Stimulated activated CD8-positive, alpha-beta memory T cell treated with anti-CD3 and anti-CD28 coated beads, Interleukin-15, amount 100 ng/mL, for 4 hours (primary cell): ENCODE data around the gene CBLC.

Experiments used
- DNase-seq, 2 donors: peaks; one replicate each; pipeline ENCODE4 v3.0.0-alpha.2; 2020; ENCODE audit warnings: low read depth in 2 of 2

CBLC gene

DNA sequence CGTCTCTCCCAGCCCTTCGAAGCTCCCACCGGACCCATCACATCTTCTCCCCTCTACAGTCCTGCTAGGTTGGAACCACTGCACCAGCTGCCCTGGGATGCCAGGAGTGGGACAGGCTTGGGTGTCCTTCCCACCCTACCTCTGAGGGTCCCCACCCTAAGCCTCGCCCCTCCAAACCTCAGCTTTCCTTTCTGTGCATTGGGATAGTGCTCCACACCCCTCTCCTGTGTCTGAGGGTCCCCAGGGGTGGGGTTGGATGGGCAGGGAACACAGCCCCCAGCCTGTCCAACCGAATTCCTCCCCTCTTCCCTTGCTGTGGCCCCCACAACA, 31.1 kb upstream of the CBLC start:
- DNase-seq = no peak

DNA sequence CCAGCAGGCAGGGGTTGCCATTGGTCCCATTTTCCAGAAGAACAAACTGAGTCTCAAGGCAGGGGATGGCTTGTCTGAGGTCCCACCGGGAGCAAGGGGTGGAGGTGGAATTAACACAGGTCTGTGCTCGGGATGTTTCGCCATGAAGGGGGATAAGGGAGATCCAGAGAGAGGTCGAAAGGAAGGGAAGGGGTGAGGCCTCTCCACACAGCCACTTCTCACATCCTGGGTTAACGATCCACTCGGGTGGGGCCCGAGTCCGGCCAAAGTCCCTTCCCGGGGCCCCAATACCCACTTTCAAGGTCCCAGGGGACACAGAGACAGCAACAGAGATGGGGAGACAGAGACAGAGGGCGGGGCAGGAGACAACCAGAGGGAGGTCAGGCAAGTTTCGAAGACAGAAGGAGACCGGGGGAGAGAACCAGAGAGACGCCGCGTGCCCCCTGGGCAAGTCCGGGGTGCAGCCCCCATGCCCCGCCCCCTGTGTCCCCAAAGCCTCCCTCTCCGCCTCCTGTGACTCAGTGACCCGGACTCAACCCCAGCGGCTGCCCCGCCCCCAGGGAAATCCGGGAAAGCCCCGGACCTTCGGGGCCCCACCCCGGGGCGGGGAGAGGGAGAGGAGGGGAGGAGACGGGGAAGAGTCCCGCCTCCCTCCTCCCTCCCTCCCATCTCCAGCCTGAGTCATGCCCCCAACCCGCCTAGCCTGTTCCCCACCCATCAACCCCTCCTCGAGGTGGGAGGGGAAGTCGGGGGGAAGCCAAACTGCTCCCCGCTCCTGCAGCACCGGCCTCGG, 30.5 kb upstream of the CBLC start:
- DNase-seq = peak; percentile 87 to 91

DNA sequence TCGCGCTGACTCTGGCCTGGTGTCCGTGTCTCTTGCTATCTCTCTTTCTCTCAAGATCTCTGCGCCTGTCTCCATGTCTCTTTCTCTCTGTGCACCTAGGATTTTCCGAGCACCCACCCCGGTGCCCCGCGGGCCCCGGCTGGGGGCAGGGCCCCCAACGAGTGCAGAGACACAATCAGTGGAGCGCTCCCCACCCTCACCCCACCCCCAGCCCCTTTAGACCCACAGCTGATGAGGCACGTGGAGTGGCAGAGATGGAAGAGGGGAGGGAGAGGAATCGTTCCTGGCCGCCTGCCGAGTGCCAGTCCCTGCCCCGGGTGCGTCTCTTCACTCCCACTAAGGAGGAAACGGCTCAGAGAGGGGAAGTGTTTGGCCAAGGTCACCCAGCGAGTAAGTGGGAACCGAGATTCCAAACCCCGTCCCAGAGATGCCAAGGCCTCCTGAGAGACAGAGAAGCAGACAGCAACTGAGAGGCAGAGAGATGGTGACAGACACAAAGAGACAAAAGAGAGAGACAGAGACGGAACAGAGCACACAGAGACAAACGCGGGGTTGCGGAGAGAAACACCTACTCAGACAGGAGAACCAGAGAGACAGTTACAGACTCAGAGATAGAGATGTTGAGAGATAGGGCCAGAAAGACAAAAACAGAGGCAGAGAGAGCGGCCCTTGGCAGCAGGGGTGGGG, 29.8 kb upstream of the CBLC start:
- DNase-seq = no peak

DNA sequence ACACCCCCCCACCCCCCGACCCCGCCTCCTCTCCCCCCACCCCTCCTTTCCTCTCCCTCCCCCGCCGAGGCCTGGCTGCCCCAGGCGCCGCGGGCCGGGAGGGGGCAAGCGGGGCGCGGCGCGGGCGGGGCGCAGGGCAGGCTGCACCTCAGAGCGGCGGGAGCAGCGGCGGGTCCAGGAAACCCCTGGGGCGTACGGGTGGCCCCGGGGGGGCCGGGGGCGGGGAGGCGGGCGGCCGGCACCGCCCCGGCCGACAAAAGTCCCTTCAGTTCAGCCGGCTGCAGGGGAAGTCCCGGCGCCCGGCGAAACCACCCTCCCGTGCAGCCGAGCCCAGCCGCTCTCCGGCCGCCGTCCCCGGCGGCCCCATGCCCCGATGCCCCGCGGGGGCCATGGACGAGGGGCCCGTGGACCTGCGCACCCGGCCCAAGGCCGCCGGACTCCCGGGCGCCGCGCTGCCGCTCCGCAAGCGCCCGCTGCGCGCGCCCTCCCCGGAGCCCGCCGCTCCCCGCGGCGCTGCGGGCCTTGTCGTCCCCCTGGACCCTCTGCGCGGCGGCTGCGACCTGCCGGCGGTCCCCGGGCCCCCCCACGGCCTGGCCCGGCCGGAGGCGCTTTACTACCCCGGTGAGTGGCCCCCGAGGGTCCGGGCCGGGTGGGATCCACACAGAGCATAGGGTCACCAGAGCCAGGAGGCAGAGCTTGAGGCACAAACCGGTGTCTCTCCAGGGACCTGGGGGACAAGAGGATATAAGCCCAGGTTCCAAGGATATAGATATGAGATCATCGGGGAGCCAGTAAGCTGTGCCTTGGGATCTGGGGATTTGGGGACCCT, 29.1 kb upstream of the CBLC start, which contains the start of gene BCL3:
TSS of gene BCL3 (plus strand) at position 283 of the 829 bp plus-strand sequence. CDS start at position 366, 83 bp downstream.
- peak; percentile 22 to 64 for DNase-seq

DNA sequence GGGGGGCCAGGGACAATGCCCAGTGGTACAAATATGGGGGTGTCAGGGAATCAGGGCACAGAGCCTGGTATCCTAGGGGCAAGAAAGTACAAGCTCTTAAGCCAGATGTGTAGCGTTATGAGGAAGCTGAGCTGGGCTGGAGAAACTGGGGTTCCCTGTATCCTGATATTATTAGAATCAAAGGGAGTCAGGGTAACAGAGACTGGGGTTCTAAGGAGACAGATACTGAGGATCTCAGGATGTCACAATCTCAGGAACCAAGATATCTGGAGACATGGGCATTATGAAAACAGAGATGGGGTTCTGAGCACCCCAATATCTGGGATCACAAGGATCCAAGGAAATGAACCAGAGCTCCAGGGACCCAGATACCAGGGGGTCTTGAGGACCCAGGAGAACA, 28.4 kb upstream of the CBLC start:
- DNase-seq = no peak

DNA sequence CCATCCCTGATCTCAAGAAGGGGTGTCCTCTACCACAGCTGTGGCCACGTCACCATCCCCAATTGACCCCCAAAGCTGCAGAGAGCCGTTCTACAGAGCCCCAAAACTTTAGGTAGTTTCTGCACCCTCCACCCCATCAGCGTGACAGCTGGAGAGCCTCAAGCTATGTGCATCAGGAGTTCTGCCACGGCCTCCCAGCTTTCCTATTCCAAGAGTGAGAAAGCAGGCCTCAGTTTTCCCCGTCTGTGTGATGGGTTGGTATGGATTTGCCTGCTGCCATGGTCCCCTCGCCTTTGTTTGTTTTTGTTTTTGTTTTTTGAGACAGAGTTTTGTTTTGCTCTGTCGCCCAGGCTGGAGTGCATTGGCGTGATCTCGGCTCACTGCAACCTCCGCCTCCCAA, 27.7 kb upstream of the CBLC start:
- no peak for DNase-seq

DNA sequence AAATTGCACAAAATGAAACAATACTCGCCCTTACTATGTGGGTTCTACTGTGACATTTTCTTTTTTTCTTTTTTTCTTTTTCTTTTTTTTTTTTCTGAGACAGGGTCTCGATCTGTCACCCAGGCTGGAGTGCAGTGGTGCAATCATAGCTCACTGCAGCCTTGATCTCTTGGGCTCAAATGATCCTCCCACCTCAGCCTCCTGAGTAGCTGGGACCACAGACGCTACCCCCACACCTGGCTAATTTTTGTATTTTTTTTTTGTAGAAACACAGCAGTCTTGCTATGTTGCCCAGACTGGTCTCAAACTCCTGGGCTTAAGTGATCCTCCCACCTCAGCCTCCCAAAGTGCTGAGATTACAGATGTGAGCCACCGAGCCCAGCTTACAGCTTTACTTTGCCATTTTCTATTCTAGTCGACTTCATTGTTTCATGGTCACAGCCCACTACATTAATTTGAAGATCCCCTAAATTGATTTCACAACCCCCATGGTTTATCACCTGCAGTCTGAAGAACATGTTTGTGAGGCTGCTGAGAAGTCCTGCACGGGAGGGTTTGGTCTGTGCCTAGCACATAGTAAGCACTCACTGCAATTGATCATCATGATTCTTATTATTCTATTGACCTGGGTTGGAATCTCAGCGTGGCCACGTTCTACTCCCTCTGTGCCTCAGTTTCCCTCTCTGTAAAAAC, 25.4 kb upstream of the CBLC start:
- no peak for DNase-seq

DNA sequence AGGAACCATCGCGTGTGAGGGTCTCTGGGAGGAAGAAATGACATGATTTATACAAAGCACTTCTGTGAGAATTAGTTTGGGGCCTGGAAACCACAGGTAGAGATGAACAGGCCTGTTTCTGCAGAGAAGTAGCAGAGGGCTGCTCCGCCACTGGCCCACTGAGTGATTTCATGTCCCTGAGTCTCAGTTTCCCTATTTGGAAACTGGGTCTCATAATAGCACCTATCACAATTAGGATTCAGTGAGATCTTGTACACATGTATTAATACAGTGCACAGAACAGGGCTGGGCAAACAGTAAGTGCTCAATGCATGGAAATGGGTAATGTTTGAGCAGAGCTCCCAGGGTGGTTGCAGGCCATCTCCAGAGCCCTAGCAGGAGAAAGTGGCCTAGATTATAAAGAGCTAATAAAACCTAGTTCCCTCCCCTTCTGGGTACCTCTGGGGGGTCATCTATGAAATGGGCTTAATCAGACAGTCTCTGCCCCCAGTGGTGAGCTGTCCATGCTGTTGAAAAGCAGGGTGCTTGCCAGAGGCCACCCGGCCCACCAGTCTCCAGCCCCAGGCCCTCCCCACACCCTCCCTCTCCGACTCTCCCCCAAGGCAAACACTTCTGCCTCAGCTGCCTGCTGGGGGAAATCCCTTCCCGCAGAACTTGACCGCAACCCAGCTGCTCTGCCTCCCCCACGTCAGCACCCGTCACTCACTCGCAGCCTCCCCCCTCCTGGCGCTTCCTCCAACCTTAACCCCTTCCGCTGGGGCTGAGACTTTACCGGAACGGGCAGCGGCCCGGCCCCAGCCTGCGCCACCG, 24.7 kb upstream of the CBLC start:
- DNase-seq = peak; percentile 87 to 93

DNA sequence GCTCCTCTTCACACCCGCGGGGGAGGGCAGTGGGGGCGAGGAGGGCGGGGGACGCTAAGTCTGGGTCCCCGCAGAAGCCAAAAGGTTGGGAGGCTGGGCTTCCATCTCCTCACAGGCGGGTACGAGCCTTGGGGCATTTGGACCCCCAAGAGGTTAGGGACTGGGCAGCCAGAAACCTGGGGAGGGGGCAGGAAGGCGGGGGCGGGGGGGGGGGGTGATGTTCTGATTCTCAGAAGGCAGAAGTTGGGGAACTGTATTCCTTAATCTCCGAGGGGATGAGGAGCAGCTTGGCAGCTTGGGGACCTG, 24.1 kb upstream of the CBLC start:
- no peak for DNase-seq

DNA sequence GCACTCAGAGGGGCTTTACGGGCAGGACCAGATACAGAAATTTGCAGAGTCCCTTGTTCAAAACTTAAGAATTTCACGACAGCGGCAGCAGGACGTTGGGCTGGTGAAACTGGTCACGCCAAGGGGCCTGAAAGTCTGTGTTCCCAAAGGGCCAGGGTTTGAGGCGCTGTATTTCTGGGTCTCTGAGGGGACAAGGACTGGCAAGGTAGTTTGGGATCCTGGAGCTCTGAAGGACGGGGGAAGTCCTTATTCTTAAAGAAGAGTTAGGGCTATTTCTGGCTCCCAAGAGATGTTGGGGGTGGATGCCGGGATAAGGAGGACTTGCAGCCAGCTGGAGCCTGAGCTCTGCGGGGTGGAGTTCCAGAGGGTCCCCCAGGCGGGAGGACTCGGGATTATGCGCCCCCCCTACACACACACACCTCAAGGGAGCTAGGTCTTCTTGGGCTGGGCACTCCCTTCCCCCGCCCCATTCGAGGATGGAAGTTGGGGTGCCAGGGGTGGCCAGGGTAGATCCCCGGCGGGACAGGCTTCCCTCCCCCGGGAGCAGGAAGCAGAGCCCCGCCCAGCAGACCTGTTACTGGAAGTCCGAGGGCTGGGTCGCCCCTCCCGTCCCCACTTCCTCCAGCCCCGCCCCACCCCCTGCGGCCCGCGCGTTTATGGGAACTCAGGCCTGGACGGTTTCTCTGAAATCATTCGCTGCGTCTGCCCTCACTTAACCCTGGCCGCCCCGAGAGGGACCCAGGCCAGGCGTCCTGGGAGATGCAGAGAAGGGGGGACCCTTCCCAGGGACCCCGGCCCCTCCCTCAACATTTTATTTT, 23.5 kb upstream of the CBLC start:
- DNase-seq = peak; percentile 55 to 61

DNA sequence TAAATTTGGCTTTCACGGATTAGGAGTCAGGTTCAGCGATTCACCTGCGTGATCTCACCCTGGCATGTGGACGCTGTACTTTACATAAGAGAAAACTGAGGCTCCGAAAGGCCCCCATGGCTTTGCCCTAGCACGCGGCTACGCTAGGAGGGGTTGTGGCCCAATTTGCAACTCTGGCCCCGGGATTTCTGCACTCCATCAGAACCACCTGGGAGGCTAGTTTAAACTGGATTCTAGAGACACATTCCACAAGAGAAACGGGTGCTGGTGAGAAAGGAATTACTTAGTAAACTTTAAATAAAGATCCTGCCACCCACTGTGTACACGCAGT, 23.0 kb upstream of the CBLC start:
- no peak for DNase-seq

DNA sequence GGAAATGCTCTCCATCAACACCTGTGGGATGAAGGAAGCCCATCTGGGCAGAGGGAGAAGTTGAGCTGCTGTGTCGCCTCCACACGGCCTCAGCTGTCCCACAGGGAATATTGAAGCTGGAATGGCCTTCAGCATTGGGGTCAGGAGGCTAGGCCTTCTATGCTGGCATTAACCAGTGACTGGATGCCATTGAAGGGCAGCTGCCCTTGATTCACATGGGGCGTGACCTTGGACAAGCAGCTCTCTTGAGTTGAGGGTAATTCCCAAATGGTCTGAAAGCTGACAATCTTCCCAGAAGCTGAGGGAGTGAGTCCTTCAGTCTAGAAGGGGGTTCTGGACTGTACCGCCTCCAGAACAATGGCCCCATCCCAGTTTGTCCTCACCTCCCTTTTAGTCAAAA, 22.5 kb upstream of the CBLC start:
- DNase-seq = no peak

DNA sequence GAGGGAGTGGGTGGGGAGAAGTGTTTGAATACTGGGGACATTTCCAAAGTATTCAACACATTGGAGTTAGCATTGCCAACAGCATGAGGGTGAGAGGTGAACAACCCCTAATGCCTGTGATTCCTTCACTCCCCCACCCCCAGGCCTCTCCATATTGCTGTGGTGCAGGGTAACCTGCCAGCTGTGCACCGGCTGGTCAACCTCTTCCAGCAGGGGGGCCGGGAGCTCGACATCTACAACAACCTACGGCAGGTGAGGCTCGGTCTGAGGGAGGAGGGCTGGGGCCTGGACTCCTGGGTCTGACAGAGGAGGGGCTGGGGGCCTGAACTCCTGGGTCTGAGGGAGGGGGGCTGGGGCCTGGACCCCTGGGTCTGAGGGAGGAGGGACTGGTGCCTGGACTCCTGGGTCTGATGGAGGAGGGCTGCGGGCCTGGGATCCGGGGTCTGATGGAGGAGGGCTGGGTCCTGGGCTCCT, 21.6 kb upstream of the CBLC start:
- DNase-seq = no peak

DNA sequence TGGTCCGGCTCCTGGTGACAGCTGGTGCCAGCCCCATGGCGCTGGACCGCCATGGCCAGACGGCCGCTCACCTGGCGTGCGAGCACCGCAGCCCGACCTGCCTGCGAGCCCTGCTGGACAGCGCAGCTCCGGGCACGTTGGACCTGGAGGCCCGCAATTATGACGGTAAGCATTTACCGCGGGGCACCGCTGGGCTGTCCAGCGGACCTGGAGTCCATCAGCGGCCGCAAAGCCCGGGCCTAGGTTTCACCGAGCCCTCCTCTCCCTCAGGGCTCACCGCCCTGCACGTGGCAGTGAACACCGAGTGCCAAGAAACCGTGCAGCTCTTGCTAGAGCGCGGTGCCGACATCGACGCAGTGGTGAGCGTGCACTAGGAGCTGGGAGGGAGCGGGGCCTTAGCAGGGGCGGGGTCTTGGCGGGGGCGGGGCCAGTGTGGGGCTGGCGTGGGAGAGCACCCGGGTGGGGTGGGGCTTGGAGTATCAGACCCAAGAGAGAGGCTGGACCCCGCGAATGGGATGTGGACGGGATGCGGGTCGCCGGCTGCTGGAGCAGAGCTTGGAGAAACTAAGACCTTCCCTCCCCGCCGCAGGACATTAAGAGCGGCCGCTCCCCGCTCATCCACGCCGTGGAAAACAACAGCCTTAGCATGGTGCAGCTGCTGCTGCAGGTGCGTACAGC, 20.5 kb upstream of the CBLC start:
- no peak for DNase-seq

DNA sequence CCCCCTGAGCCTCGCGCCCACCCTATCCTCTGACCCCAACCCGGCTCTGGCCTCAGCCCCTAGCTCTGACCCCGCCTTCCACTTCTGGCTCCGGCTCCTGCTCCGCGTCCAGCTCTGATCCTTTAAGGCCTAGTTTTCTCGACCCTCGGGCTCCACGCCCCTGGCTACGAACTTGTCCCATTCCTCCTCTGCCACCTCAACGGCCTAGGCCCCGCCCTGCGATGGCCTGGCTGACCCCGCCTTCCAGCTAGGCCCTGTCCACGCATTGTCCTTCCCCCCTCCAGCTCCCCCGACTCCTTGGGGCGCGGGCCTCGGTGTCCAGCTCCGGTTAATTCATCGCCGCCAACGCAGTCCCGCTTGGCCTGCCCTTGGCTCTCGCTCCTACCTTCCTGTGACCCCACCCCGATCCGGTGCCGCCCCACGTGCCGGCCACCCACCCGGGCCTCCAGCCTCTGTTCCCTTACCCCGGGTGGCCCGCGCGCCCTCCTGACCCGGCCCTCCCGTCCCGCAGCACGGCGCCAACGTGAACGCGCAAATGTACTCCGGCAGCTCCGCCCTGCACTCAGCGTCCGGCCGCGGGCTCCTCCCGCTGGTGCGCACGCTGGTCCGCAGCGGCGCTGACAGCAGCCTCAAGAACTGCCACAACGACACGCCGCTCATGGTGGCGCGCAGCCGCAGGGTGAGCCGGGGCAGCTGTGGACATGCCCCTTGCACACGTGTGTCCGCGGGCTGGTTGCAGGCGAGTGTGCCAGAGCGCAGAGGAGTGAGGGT, 19.8 kb upstream of the CBLC start:
- no peak for DNase-seq

DNA sequence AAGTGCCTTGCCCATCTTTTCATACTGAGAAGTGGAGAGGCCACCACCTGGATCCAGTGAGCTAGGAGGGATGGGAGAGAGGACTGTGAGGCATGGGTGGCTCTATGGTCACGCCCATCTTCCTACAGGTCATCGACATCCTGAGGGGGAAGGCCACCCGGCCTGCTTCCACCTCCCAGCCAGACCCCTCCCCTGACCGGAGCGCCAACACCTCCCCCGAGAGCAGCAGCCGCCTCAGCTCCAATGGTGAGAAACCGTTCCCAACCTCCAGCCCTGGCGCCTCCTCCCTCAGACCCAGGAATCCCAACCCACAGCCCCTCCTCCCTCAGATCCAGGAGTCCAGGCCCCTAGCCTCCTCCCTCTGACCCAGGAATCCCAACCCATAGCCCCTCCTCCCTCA, 19.1 kb upstream of the CBLC start:
- DNase-seq = no peak

DNA sequence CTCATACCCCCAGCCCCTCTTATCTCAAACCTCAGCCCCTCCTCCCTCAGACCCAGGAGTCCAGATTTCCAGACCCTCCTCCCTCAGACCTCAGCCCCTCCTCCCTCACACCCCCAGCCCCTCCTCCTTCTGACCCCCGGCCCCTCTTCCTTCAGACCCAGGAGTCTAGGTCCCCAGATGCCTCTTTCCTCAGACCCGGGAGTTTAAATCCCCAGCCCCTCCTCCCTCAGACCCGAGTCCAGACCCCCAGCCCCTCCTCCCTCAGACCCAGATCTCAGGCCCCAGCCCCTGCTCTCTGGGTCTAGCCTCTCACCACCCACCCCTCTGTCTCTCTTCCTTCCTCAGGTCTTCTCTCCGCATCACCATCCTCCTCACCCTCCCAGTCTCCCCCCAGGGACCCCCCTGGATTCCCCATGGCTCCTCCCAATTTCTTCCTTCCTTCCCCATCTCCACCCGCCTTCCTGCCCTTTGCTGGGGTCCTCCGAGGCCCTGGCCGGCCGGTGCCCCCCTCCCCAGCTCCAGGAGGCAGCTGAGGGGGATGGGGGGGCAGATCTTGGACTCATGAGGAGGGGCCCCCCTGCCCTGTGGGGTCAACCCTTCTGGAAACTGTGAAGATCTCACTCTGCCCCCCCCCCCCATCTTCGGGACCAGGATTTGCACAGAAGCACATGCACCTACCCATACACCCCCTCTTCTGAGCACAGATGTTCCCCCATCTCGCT, 18.4 kb upstream of the CBLC start:
- no peak for DNase-seq

DNA sequence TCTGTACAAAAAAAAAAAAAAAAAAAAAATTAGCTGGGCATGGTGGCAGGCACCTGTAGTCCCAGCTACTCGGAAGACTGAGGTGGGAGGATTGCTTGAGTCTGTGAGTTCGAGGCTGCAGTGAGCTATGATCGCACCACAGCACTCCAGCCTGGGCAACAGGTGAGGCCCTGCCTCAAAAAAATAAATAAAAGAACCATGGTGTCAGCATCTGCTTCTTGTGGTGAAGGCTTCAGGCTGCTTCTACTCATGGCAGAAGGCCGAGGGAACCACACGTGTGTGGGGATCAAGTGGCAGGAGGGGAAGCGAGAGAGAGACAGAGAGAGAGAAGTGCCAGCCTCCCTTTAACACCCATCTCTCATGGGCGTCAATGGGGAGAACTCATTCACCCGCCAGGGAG, 15.7 kb upstream of the CBLC start:
- DNase-seq = no peak
